ENCODE results near the gene WDR44.

GRCh38 chrX:118360429-118361125, 14.7 kb downstream of the WDR44 start:
- TF ChIP-seq CTCF (IDR thresholded peaks at IDR 0.05; ENCODE audit: poor library complexity) (no peak), EZH2 (IDR thresholded peaks at IDR 0.05; ENCODE audit: borderline replicate concordance) (no peak), EZH2phosphoT487 (IDR thresholded peaks at IDR 0.05; ENCODE audit: low read depth, severe bottlenecking, unreplicated experiment) (no peak)
